Activated CD4-positive, alpha-beta T cell treated with anti-CD3 and anti-CD28 coated beads for 24 hours (primary cell): ENCODE results near the gene CEACAM1.
"Not testable (repeated sequence)": the region's sequence is repeated elsewhere in the genome, so short reads cannot be mapped to it uniquely, and the experiment has no call there.

ENCODE experiments used
- DNase-seq, 2 donors: peaks; one replicate each; pipeline ENCODE4 v3.0.0-alpha.2; 2020; ENCODE audit warnings: low read depth in 2 of 2

The CEACAM1 gene

GRCh38 chr19:42475366-42475765, 52.9 kb downstream of the CEACAM1 start:
- no peak for DNase-seq

GRCh38 chr19:42474743-42475142, 53.5 kb downstream of the CEACAM1 start:
- no peak for DNase-seq

- DNase-seq: no peak
Observed at GRCh38 chr19:42473686-42474085, 54.6 kb downstream of the CEACAM1 start.

- no peak for DNase-seq
Observed at GRCh38 chr19:42472402-42473147, 55.7 kb downstream of the CEACAM1 start.

GRCh38 chr19:42471554-42472249, 56.6 kb downstream of the CEACAM1 start:
- DNase-seq: no peak

- no peak for DNase-seq
Observed at GRCh38 chr19:42469311-42470235, 58.7 kb downstream of the CEACAM1 start.

GRCh38 chr19:42468273-42468796, 59.9 kb downstream of the CEACAM1 start:
- no peak for DNase-seq

GRCh38 chr19:42467183-42467760, 61.0 kb downstream of the CEACAM1 start:
- no peak for DNase-seq

- no peak for DNase-seq
Observed at GRCh38 chr19:42466521-42467182, 61.6 kb downstream of the CEACAM1 start.

GRCh38 chr19:42465827-42466280, 62.4 kb downstream of the CEACAM1 start:
- no peak for DNase-seq

GRCh38 chr19:42461700-42462324, 66.5 kb downstream of the CEACAM1 start:
- no peak for DNase-seq

GRCh38 chr19:42461231-42461630, 67.0 kb downstream of the CEACAM1 start:
- DNase-seq: not testable (repeated sequence)

- no peak for DNase-seq
Observed at GRCh38 chr19:42459926-42460325, 68.4 kb downstream of the CEACAM1 start.
